MCF 10A (cell line): ENCODE results near the gene NRN1. TPM values are rescaled to one million over a fixed set of nuclear protein-coding genes. Genes with fewer than 3 reads are reported as not detected.

Experiments used
- BruUV-seq: library from RNA; stranded (reverse); fragments of 400-500 nt; replicated peaks from 2 replicates; lab custom pipeline; 2021; lab: Mats Ljungman, UMichigan
- CTCF ChIA-PET: fragments of 300-600 bp; sonication (Branson Sonifier 250); formaldehyde crosslinking; extraction: SDS; loops from one replicate; lab custom pipeline; 2021; ENCODE audit warnings: antibody characterized with exemption, inconsistent platforms; lab: Yijun Ruan, JAX
- POLR2A ChIA-PET: fragments of 300-600, 350-650 bp; sonication (Branson Sonifier 250); formaldehyde crosslinking; extraction: SDS; loops from one replicate; lab custom pipeline; 2020; ENCODE audit warnings: antibody characterized with exemption, inconsistent platforms; lab: Yijun Ruan, JAX
- DNase-seq: peaks from one replicate; pipeline ENCODE4 v3.0.0-alpha.2; 2018; ENCODE audit not compliant: unreplicated experiment
- H3K27ac Mint-ChIP-seq: one replicate; pipeline ENCODE4 v1.8.0; 2022; ENCODE audit warnings: mild to moderate bottlenecking, low read depth, mixed read lengths; ENCODE audit not compliant: unreplicated experiment
- H3K27me3 Mint-ChIP-seq: one replicate; pipeline ENCODE4 v1.8.0; 2022; ENCODE audit warnings: mixed read lengths; ENCODE audit not compliant: insufficient read depth, unreplicated experiment
- H3K36me3 Mint-ChIP-seq: one replicate; pipeline ENCODE4 v1.8.0; 2022; ENCODE audit warnings: mild to moderate bottlenecking, moderate library complexity, mixed read lengths; ENCODE audit not compliant: insufficient read depth, unreplicated experiment
- H3K4me1 Mint-ChIP-seq: one replicate; pipeline ENCODE4 v1.8.0; 2022; ENCODE audit warnings: mixed read lengths; ENCODE audit not compliant: insufficient read depth, unreplicated experiment
- H3K4me3 Mint-ChIP-seq: one replicate; pipeline ENCODE4 v1.8.0; 2022; ENCODE audit warnings: mild to moderate bottlenecking, moderate library complexity, mixed read lengths; ENCODE audit not compliant: unreplicated experiment
- H3K9me3 Mint-ChIP-seq: one replicate; pipeline ENCODE4 v1.8.0; 2022; ENCODE audit warnings: mixed read lengths; ENCODE audit not compliant: unreplicated experiment
- intact Hi-C: fragments of 100-400 bp; cut with micrococcal nuclease; formaldehyde crosslinking; loops from 2 replicates; pipeline ENCODE4 v1.14.1; 2022
- total RNA-seq: library from RNA; stranded (reverse); gene quantifications from 2 replicates; pipeline ENCODE4 v1.2.3, GENCODE V29; 2022
- TF ChIP-seq, protein P1 (sequence below): fragments of 200-600 bp; IDR thresholded peaks from one replicate; pipeline ENCODE4 v1.8.0; 2022; ENCODE audit warnings: antibody characterized with exemption, mild to moderate bottlenecking; ENCODE audit not compliant: unreplicated experiment

NRN1 gene
- total RNA-seq, 1 experiment from 2014 or later = not detected

DNA sequence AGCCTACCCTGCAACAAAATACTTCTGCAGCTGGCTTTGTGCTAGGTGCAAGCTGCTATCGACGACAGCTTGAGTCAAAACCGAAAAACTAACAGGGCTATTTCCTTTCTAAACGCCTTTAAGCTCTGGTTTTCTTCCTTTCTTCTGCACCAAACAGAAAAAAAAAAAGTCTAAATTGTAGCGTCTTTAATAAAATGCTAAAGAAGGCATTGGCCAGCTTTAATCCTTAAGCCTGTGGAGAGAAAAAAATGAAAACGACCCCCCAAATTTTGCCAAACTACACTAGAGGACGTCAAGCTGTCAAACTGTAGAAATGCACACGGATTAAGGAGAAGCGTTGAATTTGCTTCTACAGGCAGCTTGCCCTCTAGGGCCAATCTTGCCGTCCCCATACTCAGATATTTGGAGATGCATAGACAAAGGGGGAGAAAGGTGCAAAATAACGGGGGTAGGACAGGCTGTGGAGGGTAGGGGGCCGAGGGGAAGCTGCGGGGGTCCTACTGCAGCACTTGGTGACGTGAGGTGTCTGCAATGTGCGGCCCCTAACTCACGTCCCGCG is 1.4 kb upstream of the NRN1 start:
- Mint-ChIP-seq H3K4me1 (no peaks in the 10 kb centered on the region), H3K9me3 (peaks cover 10% of the 10 kb centered on the region), H3K27me3 (peaks cover 83% of the 10 kb centered on the region), H3K4me3 (peak overlapping the region; percentile 57), H3K27ac (no peak overlapping the region), H3K36me3 (no peaks in the 10 kb centered on the region)
- TF ChIP-seq, protein P1, sequence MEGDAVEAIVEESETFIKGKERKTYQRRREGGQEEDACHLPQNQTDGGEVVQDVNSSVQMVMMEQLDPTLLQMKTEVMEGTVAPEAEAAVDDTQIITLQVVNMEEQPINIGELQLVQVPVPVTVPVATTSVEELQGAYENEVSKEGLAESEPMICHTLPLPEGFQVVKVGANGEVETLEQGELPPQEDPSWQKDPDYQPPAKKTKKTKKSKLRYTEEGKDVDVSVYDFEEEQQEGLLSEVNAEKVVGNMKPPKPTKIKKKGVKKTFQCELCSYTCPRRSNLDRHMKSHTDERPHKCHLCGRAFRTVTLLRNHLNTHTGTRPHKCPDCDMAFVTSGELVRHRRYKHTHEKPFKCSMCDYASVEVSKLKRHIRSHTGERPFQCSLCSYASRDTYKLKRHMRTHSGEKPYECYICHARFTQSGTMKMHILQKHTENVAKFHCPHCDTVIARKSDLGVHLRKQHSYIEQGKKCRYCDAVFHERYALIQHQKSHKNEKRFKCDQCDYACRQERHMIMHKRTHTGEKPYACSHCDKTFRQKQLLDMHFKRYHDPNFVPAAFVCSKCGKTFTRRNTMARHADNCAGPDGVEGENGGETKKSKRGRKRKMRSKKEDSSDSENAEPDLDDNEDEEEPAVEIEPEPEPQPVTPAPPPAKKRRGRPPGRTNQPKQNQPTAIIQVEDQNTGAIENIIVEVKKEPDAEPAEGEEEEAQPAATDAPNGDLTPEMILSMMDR = no peak
- BruUV-seq = no TSS peak
- ChIA-PET POLR2A (no interaction called here), CTCF (no interaction called here)
- intact Hi-C loops = no loop called here
- DNase-seq = no peak

DNA sequence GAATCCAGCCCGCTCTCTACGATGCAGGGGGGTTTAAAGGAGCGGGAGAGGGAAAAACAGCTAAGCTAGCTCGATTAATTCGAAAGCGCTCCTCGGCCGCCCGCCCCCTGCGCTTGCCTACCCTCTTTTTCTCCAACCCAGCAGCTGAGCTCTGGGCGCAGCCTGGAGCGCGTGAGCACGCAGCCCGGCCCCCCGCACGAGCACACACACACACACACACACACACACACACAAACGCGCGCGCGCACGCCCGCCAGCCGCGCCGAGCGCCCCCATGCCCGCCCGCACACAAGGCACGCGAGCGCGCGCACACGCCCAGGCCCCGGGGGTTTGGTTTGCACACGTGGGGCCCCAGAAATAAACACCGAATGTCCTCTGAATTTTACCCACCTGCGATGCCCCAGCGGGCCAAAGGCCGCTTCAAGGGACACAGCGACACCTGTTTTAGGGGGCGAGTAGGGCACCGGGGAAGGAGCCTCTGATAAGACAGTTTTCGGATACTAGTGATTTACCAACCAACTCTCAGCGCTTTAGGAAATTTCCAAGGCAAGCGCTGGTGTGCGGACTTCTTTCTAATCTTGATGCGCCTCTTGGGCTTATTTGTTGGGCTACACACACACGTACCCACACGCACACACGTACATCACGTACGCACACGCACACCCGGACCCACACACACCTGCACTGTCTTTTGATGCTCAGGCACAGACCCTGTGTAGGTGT is 802 bp upstream of the NRN1 start:
- TF ChIP-seq, protein P1 = no peak
- no TSS peak for BruUV-seq
- intact Hi-C loops = no loop called here
- POLR2A ChIA-PET = no interaction called here
- CTCF ChIA-PET = no interaction called here
- Mint-ChIP-seq H3K4me1 (no peaks in the 10 kb centered on the region), H3K36me3 (no peaks in the 10 kb centered on the region), H3K27me3 (peaks cover 77% of the 10 kb centered on the region), H3K9me3 (peaks cover 15% of the 10 kb centered on the region), H3K4me3 (no peak overlapping the region), H3K27ac (no peak overlapping the region)
- no peak for DNase-seq

DNA sequence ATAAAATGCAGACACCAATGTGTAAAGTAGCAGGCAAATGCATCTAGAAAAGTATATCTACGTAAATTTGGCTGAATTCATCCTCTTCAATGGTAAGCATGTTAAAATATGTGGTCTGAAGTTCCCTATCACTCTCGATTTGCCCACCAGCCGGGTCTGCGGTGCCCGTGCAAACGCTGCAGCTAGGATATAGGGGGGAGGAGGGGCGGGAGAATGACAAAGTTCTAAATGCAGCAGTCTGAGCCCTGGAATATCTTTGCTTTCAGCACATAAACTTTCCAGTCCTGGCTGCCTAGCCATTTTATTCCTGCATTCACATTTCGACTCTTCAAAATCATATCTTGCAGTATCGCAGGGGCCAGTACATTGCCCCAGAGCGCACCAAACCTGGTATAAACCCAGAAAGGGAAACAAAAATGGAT is 708 bp downstream of the NRN1 start:
- TF ChIP-seq, protein P1 = no peak
- Mint-ChIP-seq H3K27ac (no peak overlapping the region), H3K27me3 (peaks cover 62% of the 10 kb centered on the region), H3K4me1 (no peaks in the 10 kb centered on the region), H3K36me3 (no peaks in the 10 kb centered on the region), H3K4me3 (no peak overlapping the region), H3K9me3 (peaks cover 17% of the 10 kb centered on the region)
- DNase-seq = no peak
- intact Hi-C loops = no loop called here
- no TSS peak for BruUV-seq
- CTCF ChIA-PET = no interaction called here
- POLR2A ChIA-PET = no interaction called here

DNA sequence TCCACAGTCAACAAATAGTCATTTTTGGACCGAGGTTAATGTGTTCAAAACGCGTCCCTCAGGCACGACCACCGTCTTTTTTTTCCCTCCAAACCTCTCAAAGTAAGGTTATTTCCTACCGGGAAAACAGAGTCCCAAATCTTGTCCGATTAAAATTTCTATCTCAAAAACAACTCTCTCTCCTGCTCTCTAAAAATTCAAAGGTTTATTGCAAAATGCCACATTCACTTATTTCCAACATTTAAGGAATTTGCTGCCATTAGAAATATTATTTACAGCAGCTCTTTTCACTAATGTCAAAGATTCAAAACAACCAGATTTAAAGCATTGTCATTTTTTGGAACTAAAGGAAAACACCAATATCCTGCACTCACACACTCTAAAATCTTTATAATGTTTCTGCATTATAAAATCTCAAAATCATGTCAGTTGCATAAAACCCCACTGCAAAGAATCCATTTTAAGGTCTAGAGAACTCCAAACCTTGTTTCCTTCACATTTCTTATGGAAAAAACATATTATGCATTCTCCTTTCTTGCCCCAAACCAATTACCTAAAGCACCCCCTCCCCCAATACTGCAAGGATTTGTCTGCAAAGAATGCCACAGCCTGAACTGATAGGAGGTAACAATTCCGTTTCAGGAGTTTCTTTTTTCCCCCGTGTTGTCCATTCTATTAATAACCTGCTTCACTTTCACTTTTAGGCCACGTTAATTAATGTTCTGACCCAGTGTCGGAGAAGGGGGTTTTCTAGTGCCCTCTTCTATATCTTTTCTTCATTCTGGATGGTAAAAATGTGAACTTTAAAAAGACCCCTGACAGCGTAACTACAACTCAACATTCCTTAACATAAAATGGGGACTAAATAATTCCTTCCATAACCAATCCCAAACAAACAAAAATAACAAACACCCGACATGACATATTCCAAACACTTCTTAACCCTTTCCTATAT is 1.4 kb downstream of the NRN1 start:
- H3K27ac Mint-ChIP-seq = no peak overlapping the region
- no peak overlapping the region for H3K4me3 Mint-ChIP-seq
- peaks cover 55% of the 10 kb centered on the region for H3K27me3 Mint-ChIP-seq

More for the DNA sequence above, 1.4 kb downstream of the NRN1 start:
- Mint-ChIP-seq H3K9me3 (peaks cover 19% of the 10 kb centered on the region), H3K36me3 (no peaks in the 10 kb centered on the region), H3K4me1 (no peaks in the 10 kb centered on the region)
- CTCF ChIA-PET = interaction anchor here (0.7 kb wide), 1 partner anchor 553 kb away, joined by 3 read pairs; no protein-coding TSS in a partner anchor
- TF ChIP-seq, protein P1 = no peak
- no peak for DNase-seq
- intact Hi-C loops = no loop called here
- POLR2A ChIA-PET = no interaction called here
- no TSS peak for BruUV-seq
